ENCODE data around the gene ETV7. TPM values are rescaled to one million over a fixed set of nuclear protein-coding genes. Genes with fewer than 3 reads are reported as not detected.

ETV7 gene
- total RNA-seq, 1 donor from 2014 or later, result 5.2 TPM

DNA sequence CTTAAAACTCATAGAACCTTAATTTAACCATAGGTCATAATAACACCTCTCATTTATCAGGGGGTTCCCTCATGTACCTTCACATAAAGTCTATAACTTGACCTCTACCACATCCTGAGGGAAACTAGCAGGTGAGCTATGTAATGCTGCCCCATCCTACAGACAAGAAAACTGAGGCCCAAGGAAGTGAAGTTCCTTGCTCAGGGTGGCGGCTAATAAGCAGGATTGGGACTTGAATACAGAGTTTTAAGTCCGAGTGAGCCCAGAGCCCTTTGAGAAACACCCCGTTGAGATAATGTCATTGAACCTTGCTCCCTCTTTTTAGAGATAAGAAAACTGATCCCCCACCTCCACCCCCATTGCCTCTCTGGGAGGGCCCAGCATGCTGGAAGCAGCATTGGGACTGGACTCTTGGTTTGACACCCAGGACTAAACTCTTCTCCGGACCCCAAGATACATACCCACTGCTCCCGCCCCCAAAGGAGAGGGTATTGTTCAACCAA, 51.2 kb downstream of the ETV7 start:
- Histone ChIP-seq H3K27ac (no peak overlapping the region), H3K36me3 (no peaks in the 10 kb centered on the region), H3K9me3 (no peaks in the 10 kb centered on the region), H3K4me3 (no peak overlapping the region), H3K4me1 (peaks cover 11% of the 10 kb centered on the region), H3K27me3 (ENCODE audit: low read depth) (peaks cover 16% of the 10 kb centered on the region)
- ATAC-seq (no peak), DNase-seq (no peak)
- intact Hi-C loops (cut with DNase I), result no loop called here
- TF ChIP-seq, protein P1, sequence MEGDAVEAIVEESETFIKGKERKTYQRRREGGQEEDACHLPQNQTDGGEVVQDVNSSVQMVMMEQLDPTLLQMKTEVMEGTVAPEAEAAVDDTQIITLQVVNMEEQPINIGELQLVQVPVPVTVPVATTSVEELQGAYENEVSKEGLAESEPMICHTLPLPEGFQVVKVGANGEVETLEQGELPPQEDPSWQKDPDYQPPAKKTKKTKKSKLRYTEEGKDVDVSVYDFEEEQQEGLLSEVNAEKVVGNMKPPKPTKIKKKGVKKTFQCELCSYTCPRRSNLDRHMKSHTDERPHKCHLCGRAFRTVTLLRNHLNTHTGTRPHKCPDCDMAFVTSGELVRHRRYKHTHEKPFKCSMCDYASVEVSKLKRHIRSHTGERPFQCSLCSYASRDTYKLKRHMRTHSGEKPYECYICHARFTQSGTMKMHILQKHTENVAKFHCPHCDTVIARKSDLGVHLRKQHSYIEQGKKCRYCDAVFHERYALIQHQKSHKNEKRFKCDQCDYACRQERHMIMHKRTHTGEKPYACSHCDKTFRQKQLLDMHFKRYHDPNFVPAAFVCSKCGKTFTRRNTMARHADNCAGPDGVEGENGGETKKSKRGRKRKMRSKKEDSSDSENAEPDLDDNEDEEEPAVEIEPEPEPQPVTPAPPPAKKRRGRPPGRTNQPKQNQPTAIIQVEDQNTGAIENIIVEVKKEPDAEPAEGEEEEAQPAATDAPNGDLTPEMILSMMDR (IDR thresholded peaks at IDR 0.05), result no peak

GRCh38 chr6:36335465-36336207, 51.8 kb downstream of the ETV7 start:
- Histone ChIP-seq H3K9me3 (no peaks in the 10 kb centered on the region), H3K4me3 (no peak overlapping the region), H3K27me3 (ENCODE audit: low read depth) (peaks cover 16% of the 10 kb centered on the region), H3K36me3 (no peaks in the 10 kb centered on the region), H3K27ac (no peak overlapping the region), H3K4me1 (peaks cover 5% of the 10 kb centered on the region)
- TF ChIP-seq, protein P1 (IDR thresholded peaks at IDR 0.05), result no peak
- intact Hi-C loops (cut with DNase I), result no loop called here
- ATAC-seq (no peak), DNase-seq (no peak)

- TF ChIP-seq, protein P1 (IDR thresholded peaks at IDR 0.05), result no peak
- peak in 1 of 2 donors; percentile 35 for ATAC-seq
- no peaks in the 10 kb centered on the region for H3K4me1 ChIP-seq
- no peak for DNase-seq
- no peak overlapping the region for H3K27ac ChIP-seq
- intact Hi-C loops (cut with DNase I), result no loop called here
- no peaks in the 10 kb centered on the region for H3K36me3 ChIP-seq
- H3K4me3 ChIP-seq, result no peak overlapping the region
- H3K27me3 ChIP-seq (ENCODE audit: low read depth), result peaks cover 16% of the 10 kb centered on the region
- no peaks in the 10 kb centered on the region for H3K9me3 ChIP-seq
Observed at GRCh38 chr6:36334832-36335459, 52.5 kb downstream of the ETV7 start.

GRCh38 chr6:36333931-36334725, 53.3 kb downstream of the ETV7 start:
- ATAC-seq (no peak), DNase-seq (no peak)
- Histone ChIP-seq H3K27me3 (ENCODE audit: low read depth) (peaks cover 13% of the 10 kb centered on the region), H3K4me1 (no peaks in the 10 kb centered on the region), H3K36me3 (no peaks in the 10 kb centered on the region), H3K4me3 (no peak overlapping the region), H3K27ac (no peak overlapping the region), H3K9me3 (no peaks in the 10 kb centered on the region)
- TF ChIP-seq, protein P1 (IDR thresholded peaks at IDR 0.05), result no peak
- intact Hi-C loops (cut with DNase I), result no loop called here

GRCh38 chr6:36333171-36333895, 54.1 kb downstream of the ETV7 start:
- H3K9me3 ChIP-seq, result no peaks in the 10 kb centered on the region
- no peaks in the 10 kb centered on the region for H3K4me1 ChIP-seq
- no peaks in the 10 kb centered on the region for H3K36me3 ChIP-seq
- no peak overlapping the region for H3K27ac ChIP-seq
- H3K27me3 ChIP-seq (ENCODE audit: low read depth), result peaks cover 13% of the 10 kb centered on the region
- TF ChIP-seq, protein P1 (IDR thresholded peaks at IDR 0.05), result no peak
- H3K4me3 ChIP-seq, result no peak overlapping the region
- ATAC-seq, result no peak
- intact Hi-C loops (cut with DNase I), result no loop called here
- DNase-seq, result no peak
